H9 (cell line): ENCODE data around the gene MYCBP2. TPM values are rescaled to one million over a fixed set of nuclear protein-coding genes. Genes with fewer than 3 reads are reported as not detected.

Experiments used
- DNase-seq: peaks from one replicate; pipeline ENCODE4 v3.0.0-alpha.2; 2017
- H2AFZ ChIP-seq: one replicate; pipeline ENCODE4 v1.6.1; 2013; ENCODE audit warnings: mild to moderate bottlenecking, low read length, control low read depth, moderate library complexity
- H2AK5ac ChIP-seq: 2 replicates; pipeline ENCODE4 v1.6.1; 2013; ENCODE audit warnings: low read length, control low read depth, mixed read lengths; ENCODE audit not compliant: insufficient read length
- H2BK120ac ChIP-seq: one replicate; pipeline ENCODE4 v1.6.1; 2013; ENCODE audit warnings: low read depth, mild to moderate bottlenecking, low read length, control low read depth, inconsistent platforms; ENCODE audit not compliant: poor library complexity, severe bottlenecking
- H2BK12ac ChIP-seq: 2 replicates; pipeline ENCODE4 v1.6.1; 2013; ENCODE audit warnings: low read length, control low read depth, mixed read lengths, low read depth; ENCODE audit not compliant: insufficient read length
- H2BK15ac ChIP-seq: 2 replicates; pipeline ENCODE4 v1.6.1; 2013; ENCODE audit warnings: low read depth, low read length, control low read depth
- H2BK20ac ChIP-seq: one replicate; pipeline ENCODE4 v1.6.1; 2013; ENCODE audit warnings: low read depth, mild to moderate bottlenecking, low read length, control low read depth, inconsistent platforms; ENCODE audit not compliant: poor library complexity, severe bottlenecking
- H2BK5ac ChIP-seq: 2 replicates; pipeline ENCODE4 v1.6.1; 2013; ENCODE audit warnings: low read length, control low read depth, mixed read lengths; ENCODE audit not compliant: insufficient read length
- H3K14ac ChIP-seq: 2 replicates; pipeline ENCODE4 v1.6.1; 2013; ENCODE audit warnings: low read length, control low read depth; ENCODE audit not compliant: insufficient read depth
- H3K18ac ChIP-seq: 2 replicates; pipeline ENCODE4 v1.6.1; 2013; ENCODE audit warnings: low read depth, mild to moderate bottlenecking, mixed read lengths, low read length, control low read depth; ENCODE audit not compliant: insufficient read length
- H3K23ac ChIP-seq: 2 replicates; pipeline ENCODE4 v1.6.1; 2013; ENCODE audit warnings: low read length, control low read depth, mixed read lengths, low read depth; ENCODE audit not compliant: insufficient read length
- H3K23me2 ChIP-seq: 2 replicates; pipeline ENCODE4 v1.6.1; 2013; ENCODE audit warnings: low read depth, mild to moderate bottlenecking, mixed read lengths, low read length, control low read depth; ENCODE audit not compliant: insufficient read length, poor library complexity, severe bottlenecking
- H3K27ac ChIP-seq: 2 replicates; pipeline ENCODE4 v1.5.1; 2013; ENCODE audit warnings: low read length, control low read depth, mixed read lengths, low read depth; ENCODE audit not compliant: insufficient read length
- H3K27me3 ChIP-seq: 2 replicates; pipeline ENCODE4 v1.6.1; 2013; ENCODE audit warnings: low read length, control low read depth, inconsistent platforms; ENCODE audit not compliant: insufficient read depth
- H3K4ac ChIP-seq: 2 replicates; pipeline ENCODE4 v1.6.1; 2013; ENCODE audit warnings: low read depth, mild to moderate bottlenecking, control low read depth, inconsistent platforms, low read length, moderate library complexity
- H3K4me1 ChIP-seq: 2 replicates; pipeline ENCODE4 v1.6.1; 2013; ENCODE audit warnings: low read length, control low read depth, inconsistent platforms; ENCODE audit not compliant: insufficient read depth
- H3K4me2 ChIP-seq: 2 replicates; pipeline ENCODE4 v1.6.1; 2013; ENCODE audit warnings: low read length, control low read depth, mixed read lengths; ENCODE audit not compliant: insufficient read length, insufficient read depth
- H3K56ac ChIP-seq: 2 replicates; pipeline ENCODE4 v1.6.1; 2013; ENCODE audit warnings: low read depth, mild to moderate bottlenecking, mixed read lengths, low read length, control low read depth; ENCODE audit not compliant: insufficient read length
- H3K79me1 ChIP-seq: 2 replicates; pipeline ENCODE4 v1.6.1; 2013; ENCODE audit warnings: low read depth, mild to moderate bottlenecking, moderate library complexity, low read length, control low read depth, inconsistent platforms; ENCODE audit not compliant: insufficient read depth, poor library complexity, severe bottlenecking
- H3K79me2 ChIP-seq: 2 replicates; pipeline ENCODE4 v1.6.1; 2013; ENCODE audit warnings: low read length, control low read depth, inconsistent platforms; ENCODE audit not compliant: insufficient read depth
- H3K9ac ChIP-seq: 2 replicates; pipeline ENCODE4 v1.6.1; 2013; ENCODE audit warnings: low read length, control low read depth, mixed read lengths; ENCODE audit not compliant: insufficient read length; ENCODE audit errors: extremely low read depth
- H3K9me3 ChIP-seq: one replicate; pipeline ENCODE4 v1.6.1; 2013; ENCODE audit warnings: low read depth, low read length, inconsistent platforms; ENCODE audit not compliant: control insufficient read depth
- H3T11ph ChIP-seq: one replicate; pipeline ENCODE4 v1.6.1; 2013; ENCODE audit warnings: mild to moderate bottlenecking, low read length, control low read depth, inconsistent platforms
- H4K20me1 ChIP-seq: one replicate; pipeline ENCODE4 v1.6.1; 2013; ENCODE audit not compliant: control insufficient read depth, insufficient read length, insufficient read depth
- H4K5ac ChIP-seq: 2 replicates; pipeline ENCODE4 v1.6.1; 2013; ENCODE audit warnings: low read depth, mild to moderate bottlenecking, mixed read lengths, low read length, control low read depth; ENCODE audit not compliant: insufficient read length
- H4K8ac ChIP-seq: replicated peaks from 2 replicates; pipeline ENCODE4 v1.6.1; 2013; ENCODE audit warnings: low read length, control low read depth, mixed read lengths, low read depth; ENCODE audit not compliant: insufficient read length
- H4K91ac ChIP-seq: 2 replicates; pipeline ENCODE4 v1.6.1; 2013; ENCODE audit warnings: low read depth, mild to moderate bottlenecking, moderate library complexity, mixed read lengths, low read length, control low read depth; ENCODE audit not compliant: insufficient read length
- H3K27ac Mint-ChIP-seq, 3 experiments: 2 replicates in 2 of 3; 3 replicates in 1 of 3; pipeline ENCODE4 v1.8.0; 2020 to 2021; ENCODE audit warnings: mixed read lengths in 3 of 3, mild to moderate bottlenecking in 1 of 3, moderate library complexity in 1 of 3
- H3K27me3 Mint-ChIP-seq: 2 replicates; pipeline ENCODE4 v1.8.0; 2021; ENCODE audit warnings: low read depth, mild to moderate bottlenecking, moderate library complexity, mixed read lengths
- H3K36me3 Mint-ChIP-seq, 3 experiments: 2 replicates in 2 of 3; 3 replicates in 1 of 3; pipeline ENCODE4 v1.8.0; 2020 to 2021; ENCODE audit warnings: low read depth in 3 of 3, mixed read lengths in 3 of 3; ENCODE audit not compliant: insufficient read depth in 1 of 3
- H3K4me1 Mint-ChIP-seq, 2 experiments: 2 replicates each; pipeline ENCODE4 v1.8.0; 2020; ENCODE audit warnings: mixed read lengths in 2 of 2
- H3K4me3 Mint-ChIP-seq, 2 experiments: 2 replicates in 1 of 2; 3 replicates in 1 of 2; pipeline ENCODE4 v1.8.0; 2020 to 2021; ENCODE audit warnings: mild to moderate bottlenecking in 2 of 2, mixed read lengths in 2 of 2, moderate library complexity in 1 of 2
- H3K9me3 Mint-ChIP-seq, 2 experiments: 2 replicates in 1 of 2; 3 replicates in 1 of 2; pipeline ENCODE4 v1.8.0; 2020; ENCODE audit warnings: mild to moderate bottlenecking in 2 of 2, mixed read lengths in 2 of 2, moderate library complexity in 1 of 2
- WGBS: extraction: QIAGEN DNeasy Blood & Tissue Kit; methylation state at CpG from one replicate; pipeline ENCODE4 v1.1.7; 2013; ENCODE audit warnings: missing lambda C conversion rate, low lambda C conversion rate, mixed read lengths; ENCODE audit not compliant: insufficient read length; ENCODE audit errors: extremely low coverage; 5-methylcytosine and 5-hydroxymethylcytosine counted together
- total RNA-seq: library from RNA; stranded (reverse); gene quantifications from 2 replicates; pipeline ENCODE4 v1.2.1, GENCODE V29; 2021
- TF ChIP-seq, protein P1 (sequence below): fragments of 200-600 bp; sonication (generic); conservative IDR thresholded peaks from 3 replicates; pipeline ENCODE4 v1.8.0; 2021; ENCODE audit warnings: antibody characterized with exemption, mild to moderate bottlenecking

The MYCBP2 gene
- total RNA-seq, 1 experiment from 2014 or later: 32.0 TPM

DNA sequence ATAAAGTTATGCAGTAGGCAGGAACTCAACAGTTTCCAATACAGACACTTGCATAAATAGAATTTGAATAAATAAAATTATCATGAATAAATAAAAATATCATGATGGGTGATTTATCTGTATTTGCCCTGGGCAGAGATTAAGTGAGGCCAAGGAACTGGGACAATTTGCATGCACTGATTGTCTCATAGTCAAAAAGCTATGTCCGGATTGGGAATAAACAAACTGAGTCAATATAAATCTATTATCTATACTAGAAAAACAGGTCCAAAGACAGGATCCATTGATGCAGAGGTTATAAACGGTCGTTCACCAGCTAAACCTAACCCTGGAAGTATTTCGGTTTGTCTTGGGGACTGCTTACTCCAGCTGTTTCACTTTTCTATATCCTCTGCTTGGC, 273.7 kb downstream of the MYCBP2 start:
- H3K9me3 ChIP-seq: no peaks in the 10 kb centered on the region
- H2BK120ac ChIP-seq: no peak overlapping the region
- H3K27me3 ChIP-seq: no peaks in the 10 kb centered on the region
- H4K5ac ChIP-seq: no peak overlapping the region
- no peak overlapping the region for H3K4ac ChIP-seq
- DNase-seq: no peak
- H4K8ac ChIP-seq: no peak overlapping the region
- no peaks in the 10 kb centered on the region; a peak in 1 of 5 replicates for H3K9me3 Mint-ChIP-seq
- no peak overlapping the region for H2BK20ac ChIP-seq
- no CpG with 5 or more reads among the region's 4 CpGs for WGBS
- no peak overlapping the region for H3K27ac Mint-ChIP-seq
- H2BK5ac ChIP-seq: no peak overlapping the region
- H3K56ac ChIP-seq: no peak overlapping the region
- H3K4me3 Mint-ChIP-seq: no peak overlapping the region
- H3K36me3 Mint-ChIP-seq: peaks cover 13 to 53% (median 38%) of the 10 kb centered on the region in 3 experiments; a peak in 6 of 7 replicates
- H3K14ac ChIP-seq: no peak overlapping the region
- no peak overlapping the region for H3T11ph ChIP-seq
- no peak overlapping the region for H2BK15ac ChIP-seq
- no peaks in the 10 kb centered on the region for H4K20me1 ChIP-seq
- H3K23me2 ChIP-seq: no peaks in the 10 kb centered on the region
- H3K9ac ChIP-seq: no peak overlapping the region
- H3K79me1 ChIP-seq: no peaks in the 10 kb centered on the region
- H3K4me1 ChIP-seq: peaks cover 5% of the 10 kb centered on the region; the same call in 1 of the 2 replicates
- H3K4me1 Mint-ChIP-seq: peaks cover 21 to 25% of the 10 kb centered on the region in 2 experiments
- H2AFZ ChIP-seq: no peak overlapping the region
- H2BK12ac ChIP-seq: no peak overlapping the region
- H4K91ac ChIP-seq: no peak overlapping the region
- H3K18ac ChIP-seq: no peak overlapping the region
- no peak overlapping the region for H2AK5ac ChIP-seq
- H3K4me2 ChIP-seq: no peak overlapping the region
- no peak overlapping the region for H3K23ac ChIP-seq
- H3K27ac ChIP-seq: no peak overlapping the region
- H3K27me3 Mint-ChIP-seq: no peaks in the 10 kb centered on the region
- TF ChIP-seq, protein P1, sequence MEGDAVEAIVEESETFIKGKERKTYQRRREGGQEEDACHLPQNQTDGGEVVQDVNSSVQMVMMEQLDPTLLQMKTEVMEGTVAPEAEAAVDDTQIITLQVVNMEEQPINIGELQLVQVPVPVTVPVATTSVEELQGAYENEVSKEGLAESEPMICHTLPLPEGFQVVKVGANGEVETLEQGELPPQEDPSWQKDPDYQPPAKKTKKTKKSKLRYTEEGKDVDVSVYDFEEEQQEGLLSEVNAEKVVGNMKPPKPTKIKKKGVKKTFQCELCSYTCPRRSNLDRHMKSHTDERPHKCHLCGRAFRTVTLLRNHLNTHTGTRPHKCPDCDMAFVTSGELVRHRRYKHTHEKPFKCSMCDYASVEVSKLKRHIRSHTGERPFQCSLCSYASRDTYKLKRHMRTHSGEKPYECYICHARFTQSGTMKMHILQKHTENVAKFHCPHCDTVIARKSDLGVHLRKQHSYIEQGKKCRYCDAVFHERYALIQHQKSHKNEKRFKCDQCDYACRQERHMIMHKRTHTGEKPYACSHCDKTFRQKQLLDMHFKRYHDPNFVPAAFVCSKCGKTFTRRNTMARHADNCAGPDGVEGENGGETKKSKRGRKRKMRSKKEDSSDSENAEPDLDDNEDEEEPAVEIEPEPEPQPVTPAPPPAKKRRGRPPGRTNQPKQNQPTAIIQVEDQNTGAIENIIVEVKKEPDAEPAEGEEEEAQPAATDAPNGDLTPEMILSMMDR: no peak
- no peaks in the 10 kb centered on the region for H3K79me2 ChIP-seq
